Stomach (tissue), 4 donors: Measurements from ENCODE around the gene NPBWR2.

Source experiments
- POLR2A ChIP-seq, 4 donors: fragments of 450-650 bp; IDR thresholded peaks; one replicate each; pipeline ENCODE4 v1.6.1; 2016; ENCODE audit warnings: antibody characterized with exemption in 4 of 4, control low read depth in 2 of 4, mild to moderate bottlenecking in 1 of 4, moderate library complexity in 1 of 4
- TF ChIP-seq, protein P1 (sequence below), 7 experiments: fragments of 450-650 bp in 4 of 7; fragments of 200-600 bp in 3 of 7; sonication (generic) in 3 of 7; IDR thresholded peaks; one replicate each; pipeline ENCODE4 v1.5.1; 2016 to 2019; ENCODE audit warnings: antibody characterized with exemption in 7 of 7, control low read depth in 2 of 7, mild to moderate bottlenecking in 1 of 7

DNA sequence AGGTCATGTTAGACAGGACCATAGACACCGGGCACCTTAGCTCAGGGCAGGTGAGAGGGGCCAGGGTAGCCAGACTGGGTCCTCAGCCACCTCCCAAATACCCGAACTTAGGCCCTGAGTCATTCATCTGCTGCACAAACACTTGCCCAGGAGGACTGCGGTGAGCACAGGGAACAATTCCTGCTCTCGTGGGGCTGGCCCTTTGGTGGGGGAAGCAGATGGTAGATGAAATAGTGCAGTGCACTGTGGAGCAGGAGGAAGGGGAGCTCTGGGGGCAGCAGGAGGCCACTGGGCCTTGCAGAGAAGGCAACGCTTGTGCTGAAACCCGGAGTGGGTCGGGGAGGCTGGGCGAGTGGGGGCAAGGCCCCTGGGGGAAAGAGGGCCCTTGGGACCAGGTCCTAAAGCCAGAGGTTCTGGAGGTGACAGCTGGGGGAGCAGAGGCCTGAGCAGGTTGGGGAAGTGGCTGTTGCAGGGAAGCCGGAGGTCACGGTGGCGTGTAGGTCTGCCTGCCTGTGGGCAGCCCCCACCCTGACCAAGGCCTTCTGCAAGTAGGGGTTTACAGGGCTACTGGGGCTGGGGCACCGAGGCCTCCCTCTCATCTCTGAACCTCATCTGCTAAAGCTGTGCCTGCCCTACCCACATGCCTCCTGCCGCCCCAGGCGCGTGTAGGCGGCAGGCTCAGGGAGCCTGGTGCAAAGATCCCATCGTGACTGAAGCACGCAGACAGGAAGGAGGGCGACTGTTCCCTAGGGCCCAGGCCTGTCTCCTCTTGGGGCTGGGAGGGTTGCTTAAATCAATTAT, 4.7 kb upstream of the NPBWR2 start:
- no peak for TF ChIP-seq POLR2A (IDR thresholded peaks at IDR 0.05)
- TF ChIP-seq, protein P1, sequence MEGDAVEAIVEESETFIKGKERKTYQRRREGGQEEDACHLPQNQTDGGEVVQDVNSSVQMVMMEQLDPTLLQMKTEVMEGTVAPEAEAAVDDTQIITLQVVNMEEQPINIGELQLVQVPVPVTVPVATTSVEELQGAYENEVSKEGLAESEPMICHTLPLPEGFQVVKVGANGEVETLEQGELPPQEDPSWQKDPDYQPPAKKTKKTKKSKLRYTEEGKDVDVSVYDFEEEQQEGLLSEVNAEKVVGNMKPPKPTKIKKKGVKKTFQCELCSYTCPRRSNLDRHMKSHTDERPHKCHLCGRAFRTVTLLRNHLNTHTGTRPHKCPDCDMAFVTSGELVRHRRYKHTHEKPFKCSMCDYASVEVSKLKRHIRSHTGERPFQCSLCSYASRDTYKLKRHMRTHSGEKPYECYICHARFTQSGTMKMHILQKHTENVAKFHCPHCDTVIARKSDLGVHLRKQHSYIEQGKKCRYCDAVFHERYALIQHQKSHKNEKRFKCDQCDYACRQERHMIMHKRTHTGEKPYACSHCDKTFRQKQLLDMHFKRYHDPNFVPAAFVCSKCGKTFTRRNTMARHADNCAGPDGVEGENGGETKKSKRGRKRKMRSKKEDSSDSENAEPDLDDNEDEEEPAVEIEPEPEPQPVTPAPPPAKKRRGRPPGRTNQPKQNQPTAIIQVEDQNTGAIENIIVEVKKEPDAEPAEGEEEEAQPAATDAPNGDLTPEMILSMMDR (IDR thresholded peaks at IDR 0.05): no peak
